Fibroblast of lung (primary cell): Measurements from ENCODE around the gene BABAM2. TPM values are rescaled to one million over a fixed set of nuclear protein-coding genes. Genes with fewer than 3 reads are reported as not detected.

Source experiments
- DNase-seq, 2 donors: peaks; one replicate each; pipeline versions ENCODE4 v3.0.0 to v3.0.0-alpha.2; 2010; ENCODE audit warnings: low read depth in 2 of 2
- H2AFZ ChIP-seq: 2 replicates; pipeline ENCODE4 v1.5.1; 2012; ENCODE audit warnings: low read length, control low read depth, inconsistent platforms
- H3K27ac ChIP-seq: 2 replicates; pipeline ENCODE4 v1.5.1; 2011; ENCODE audit warnings: low read length, control low read depth; ENCODE audit not compliant: insufficient read depth
- H3K27me3 ChIP-seq: 2 replicates; pipeline ENCODE4 v1.5.1; 2011; ENCODE audit warnings: mild to moderate bottlenecking, low read length; ENCODE audit not compliant: control insufficient read depth, insufficient read depth
- H3K36me3 ChIP-seq: 2 replicates; pipeline ENCODE4 v1.5.1; 2011; ENCODE audit warnings: low read length; ENCODE audit not compliant: control insufficient read depth, insufficient read depth
- H3K4me1 ChIP-seq: 2 replicates; pipeline ENCODE4 v1.5.1; 2011; ENCODE audit warnings: low read length; ENCODE audit not compliant: control insufficient read depth, insufficient read depth; ENCODE audit errors: extremely low read depth
- H3K4me2 ChIP-seq: 2 replicates; pipeline ENCODE4 v1.5.1; 2011; ENCODE audit warnings: low read length, control low read depth; ENCODE audit not compliant: insufficient read depth; ENCODE audit errors: extremely low read depth
- H3K4me3 ChIP-seq, 4 experiments: fragments of 200-600 bp in 1 of 4; sonication (generic) in 1 of 4; replicated peaks in 1 of 4; 2 replicates each; pipeline ENCODE4 v1.5.1; 2011 to 2016; ENCODE audit warnings: low read length in 4 of 4, low read depth in 3 of 4, mild to moderate bottlenecking in 3 of 4, control low read depth in 2 of 4, inconsistent platforms in 1 of 4, mixed read lengths in 1 of 4; ENCODE audit not compliant: insufficient read depth in 1 of 4; ENCODE audit errors: control extremely low read depth in 1 of 4
- H3K79me2 ChIP-seq: 2 replicates; pipeline ENCODE4 v1.5.1; 2012; ENCODE audit warnings: mild to moderate bottlenecking, low read length, inconsistent platforms; ENCODE audit not compliant: control insufficient read depth, insufficient read depth
- H3K9ac ChIP-seq: 2 replicates; pipeline ENCODE4 v1.5.1; 2011; ENCODE audit warnings: mild to moderate bottlenecking, low read length, control low read depth; ENCODE audit not compliant: insufficient read depth
- H3K9me3 ChIP-seq: 2 replicates; pipeline ENCODE4 v1.5.1; 2012; ENCODE audit warnings: low read depth, low read length; ENCODE audit not compliant: control insufficient read depth, insufficient read depth
- H4K20me1 ChIP-seq: 2 replicates; pipeline ENCODE4 v1.5.1; 2011; ENCODE audit warnings: low read length; ENCODE audit not compliant: control insufficient read depth, insufficient read depth; ENCODE audit errors: extremely low read depth
- EZH2 ChIP-seq: IDR thresholded peaks from 2 replicates; pipeline ENCODE4 v1.5.1; 2012; ENCODE audit warnings: low read length, control low read depth, mild to moderate bottlenecking; ENCODE audit errors: missing control alignments
- polyA plus RNA-seq, 2 donors: library from polyadenylated mRNA; depleted of rRNA in 1 of 2; stranded (reverse) in 1 of 2; unstranded in 1 of 2; fragments of >200 nt; gene quantifications; 2 replicates each; pipeline ENCODE4 v1.2.1, GENCODE V29; 2011 to 2012; ENCODE audit warnings: missing spikeins in 1 of 2
- total RNA-seq: library from RNA; depleted of rRNA; stranded (reverse); fragments of >200 nt; gene quantifications from 2 replicates; pipeline ENCODE4 v1.2.1, GENCODE V29; 2014
- TF ChIP-seq, protein P1 (sequence below), 2 donors: IDR thresholded peaks in 1 of 2; conservative IDR thresholded peaks in 1 of 2; 1 replicate in 1 of 2; 2 replicates in 1 of 2; pipeline ENCODE4 v1.5.1; 2011 to 2012; ENCODE audit warnings: low read length in 2 of 2, control low read depth in 1 of 2, inconsistent platforms in 1 of 2, low read depth in 1 of 2, mild to moderate bottlenecking in 1 of 2

The BABAM2 gene
- total and polyA plus RNA-seq, 2 donors (not counting 1 experiment from before 2014, with no cell fraction given) = 25.6 to 33.4 TPM

DNA sequence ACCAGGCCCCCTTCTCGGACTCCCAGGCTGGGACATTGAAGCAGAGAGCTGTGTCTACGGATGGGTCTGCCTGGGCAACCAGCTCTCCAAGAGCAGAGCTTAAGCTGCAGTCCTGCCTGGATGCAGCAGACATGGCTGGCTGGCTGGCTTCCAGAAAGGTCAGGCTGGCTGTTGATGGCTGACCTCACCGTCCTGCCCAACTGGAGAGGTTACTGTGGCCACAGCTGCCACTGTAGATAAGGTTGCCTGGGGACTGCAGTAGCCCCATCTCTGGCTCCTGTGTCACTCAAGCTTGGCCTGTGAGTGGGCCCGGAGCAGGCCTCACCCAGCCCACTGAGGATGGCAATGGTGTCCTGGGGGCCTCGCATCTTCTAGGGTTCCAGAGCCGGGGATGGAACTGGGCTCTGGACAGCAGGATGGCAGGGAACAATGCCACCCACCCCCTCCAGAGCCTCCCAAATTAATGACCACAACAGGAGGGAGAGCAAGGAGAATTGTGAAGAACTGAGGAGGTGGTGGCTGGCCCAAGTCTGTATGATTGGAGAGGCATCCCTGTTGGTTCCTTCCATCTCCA lies 465.1 kb downstream of the BABAM2 start:
- Histone ChIP-seq H3K4me2 (no peak overlapping the region), H3K27me3 (no peaks in the 10 kb centered on the region), H3K9ac (peak overlapping the region; percentile 42), H3K79me2 (no peaks in the 10 kb centered on the region), H3K9me3 (no peaks in the 10 kb centered on the region), H2AFZ (peak overlapping the region; percentile 84), H3K36me3 (no peaks in the 10 kb centered on the region), H3K4me3 (no peak overlapping the region), H3K27ac (peak overlapping the region; percentile 73), H4K20me1 (no peaks in the 10 kb centered on the region), H3K4me1 (peaks cover 21% of the 10 kb centered on the region)
- TF ChIP-seq, protein P1, sequence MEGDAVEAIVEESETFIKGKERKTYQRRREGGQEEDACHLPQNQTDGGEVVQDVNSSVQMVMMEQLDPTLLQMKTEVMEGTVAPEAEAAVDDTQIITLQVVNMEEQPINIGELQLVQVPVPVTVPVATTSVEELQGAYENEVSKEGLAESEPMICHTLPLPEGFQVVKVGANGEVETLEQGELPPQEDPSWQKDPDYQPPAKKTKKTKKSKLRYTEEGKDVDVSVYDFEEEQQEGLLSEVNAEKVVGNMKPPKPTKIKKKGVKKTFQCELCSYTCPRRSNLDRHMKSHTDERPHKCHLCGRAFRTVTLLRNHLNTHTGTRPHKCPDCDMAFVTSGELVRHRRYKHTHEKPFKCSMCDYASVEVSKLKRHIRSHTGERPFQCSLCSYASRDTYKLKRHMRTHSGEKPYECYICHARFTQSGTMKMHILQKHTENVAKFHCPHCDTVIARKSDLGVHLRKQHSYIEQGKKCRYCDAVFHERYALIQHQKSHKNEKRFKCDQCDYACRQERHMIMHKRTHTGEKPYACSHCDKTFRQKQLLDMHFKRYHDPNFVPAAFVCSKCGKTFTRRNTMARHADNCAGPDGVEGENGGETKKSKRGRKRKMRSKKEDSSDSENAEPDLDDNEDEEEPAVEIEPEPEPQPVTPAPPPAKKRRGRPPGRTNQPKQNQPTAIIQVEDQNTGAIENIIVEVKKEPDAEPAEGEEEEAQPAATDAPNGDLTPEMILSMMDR (conservative IDR thresholded peaks at IDR 0.05 in 1 of 2, IDR thresholded peaks at IDR 0.05 in 1 of 2; ENCODE audit: low read depth in 1 of 2, low read length in 2 of 2) = no peak
- TF ChIP-seq EZH2 = no peak
- no peak for DNase-seq

- H2AFZ ChIP-seq = peak overlapping the region; percentile 84
- peak overlapping the region; percentile 42 for H3K9ac ChIP-seq
- H3K9me3 ChIP-seq = no peaks in the 10 kb centered on the region
- no peak overlapping the region for H3K4me2 ChIP-seq
- no peaks in the 10 kb centered on the region for H3K36me3 ChIP-seq
- no peaks in the 10 kb centered on the region for H3K79me2 ChIP-seq
- peak; percentile 81 to 89 for DNase-seq
- H3K4me1 ChIP-seq = peaks cover 21% of the 10 kb centered on the region
- no peaks in the 10 kb centered on the region for H4K20me1 ChIP-seq
- no peak for TF ChIP-seq EZH2
- TF ChIP-seq, protein P1 (conservative IDR thresholded peaks at IDR 0.05 in 1 of 2, IDR thresholded peaks at IDR 0.05 in 1 of 2; ENCODE audit: low read depth in 1 of 2, low read length in 2 of 2) = no peak
- H3K27me3 ChIP-seq = no peaks in the 10 kb centered on the region
- no peak overlapping the region for H3K4me3 ChIP-seq
- peak overlapping the region; percentile 73 for H3K27ac ChIP-seq
Measured at GRCh38 chr2:28356095-28356911, 465.8 kb downstream of the BABAM2 start.

GRCh38 chr2:28357055-28357454 lies 466.5 kb downstream of the BABAM2 start:
- no peak for DNase-seq
- Histone ChIP-seq H3K4me1 (peaks cover 19% of the 10 kb centered on the region), H3K36me3 (no peaks in the 10 kb centered on the region), H4K20me1 (no peaks in the 10 kb centered on the region), H3K4me2 (no peak overlapping the region), H3K79me2 (no peaks in the 10 kb centered on the region), H3K9ac (no peak overlapping the region), H3K27me3 (no peaks in the 10 kb centered on the region), H2AFZ (no peak overlapping the region), H3K4me3 (no peak overlapping the region), H3K9me3 (no peaks in the 10 kb centered on the region), H3K27ac (no peak overlapping the region)
- TF ChIP-seq EZH2 = no peak
- TF ChIP-seq, protein P1 (conservative IDR thresholded peaks at IDR 0.05 in 1 of 2, IDR thresholded peaks at IDR 0.05 in 1 of 2; ENCODE audit: low read depth in 1 of 2, low read length in 2 of 2) = no peak
